Spleen (tissue), 7 donors: ENCODE data around the gene CPT1A.
A peak's percentile ranks its signal among the peaks of the same experiment; 100 is the strongest.

Experiments used
- CTCF ChIP-seq, 11 experiments: fragments of 200-600 bp in 7 of 11; fragments of 450-650 bp in 4 of 11; sonication (generic) in 4 of 11; IDR thresholded peaks in 8 of 11; conservative IDR thresholded peaks in 3 of 11; 1 replicate in 7 of 11; 2 replicates in 4 of 11; pipeline versions ENCODE4 v1.4.0 to v1.8.0; 2016 to 2021; ENCODE audit warnings: antibody characterized with exemption in 11 of 11, inconsistent platforms in 4 of 11, mild to moderate bottlenecking in 1 of 11
- POLR2A ChIP-seq, 3 donors: fragments of 450-650 bp; IDR thresholded peaks; one replicate each; pipeline ENCODE4 v1.5.1; 2017; ENCODE audit warnings: antibody characterized with exemption in 3 of 3, mild to moderate bottlenecking in 1 of 3
- donor health status: DM: no; HTN: no; CAD: no; lungs with moderate emphysema.
- donor health status: DM: no; HTN: no; CAD: no.
- donor health status: DM: no; HTN: no; CAD: no.

GRCh38 chr11:68751331-68751856, 90.3 kb downstream of the CPT1A start, which contains the start of gene TESMIN:
- peak in 1 of 11 experiments; percentile 14 for TF ChIP-seq CTCF (IDR thresholded peaks at IDR 0.05 in 8 of 11, conservative IDR thresholded peaks at IDR 0.05 in 3 of 11)
- peak in 1 of 3 donors; percentile 9 for TF ChIP-seq POLR2A (IDR thresholded peaks at IDR 0.05)
